GM12878 (cell line): ENCODE measurements around the gene PIK3R3. TPM values are rescaled to one million over a fixed set of nuclear protein-coding genes. Genes with fewer than 3 reads are reported as not detected.

Experiments used
- BMI1 ChIP-seq: fragments of 450-650 bp; IDR thresholded peaks from 2 replicates; pipeline ENCODE4 v1.6.1; 2016; ENCODE audit warnings: mild to moderate bottlenecking, moderate library complexity, borderline replicate concordance
- CBX5 ChIP-seq: sonication (generic); IDR thresholded peaks from 2 replicates; pipeline ENCODE4 v1.6.1; 2016; ENCODE audit warnings: low read depth, moderate library complexity, mild to moderate bottlenecking, inconsistent platforms
- FOXM1 ChIP-seq: IDR thresholded peaks from 2 replicates; pipeline ENCODE4 v1.6.1; 2012; ENCODE audit warnings: low read depth, mild to moderate bottlenecking, inconsistent platforms, low read length, moderate library complexity
- GABPA ChIP-seq: IDR thresholded peaks from 2 replicates; pipeline ENCODE4 v1.6.1; 2014; ENCODE audit warnings: antibody characterized with exemption, low read depth, mild to moderate bottlenecking, inconsistent platforms
- MEF2A ChIP-seq: IDR thresholded peaks from 2 replicates; pipeline ENCODE4 v1.6.1; 2011; ENCODE audit warnings: low read depth, mild to moderate bottlenecking, low read length, moderate library complexity; ENCODE audit not compliant: insufficient read depth
- NRF1 ChIP-seq: conservative IDR thresholded peaks from 2 replicates; pipeline ENCODE4 v1.6.1; 2011; ENCODE audit warnings: mild to moderate bottlenecking, low read depth, low read length, improper control_type of control experiment
- POLR2A ChIP-seq: IDR thresholded peaks from 2 replicates; pipeline ENCODE4 v1.6.1; 2011; ENCODE audit warnings: low read depth, mild to moderate bottlenecking, low read length
- RAD21 ChIP-seq: IDR thresholded peaks from 2 replicates; pipeline ENCODE4 v1.6.1; 2011; ENCODE audit warnings: mild to moderate bottlenecking, low read depth, low read length, moderate library complexity; ENCODE audit not compliant: insufficient read depth
- SRF ChIP-seq, 2 experiments: IDR thresholded peaks; 2 replicates each; pipeline ENCODE4 v1.6.1; 2011; ENCODE audit warnings: low read depth in 2 of 2, low read length in 2 of 2, mild to moderate bottlenecking in 1 of 2, moderate library complexity in 1 of 2
- SUPT20H ChIP-seq: IDR thresholded peaks from 2 replicates; pipeline ENCODE4 v1.6.1; 2011; ENCODE audit warnings: low read depth, mild to moderate bottlenecking, low read length, moderate library complexity, borderline replicate concordance; ENCODE audit not compliant: control insufficient read depth
- ZNF217 ChIP-seq: fragments of 450-650 bp; IDR thresholded peaks from 2 replicates; pipeline ENCODE4 v1.6.1; 2017; ENCODE audit warnings: antibody characterized with exemption, mild to moderate bottlenecking
- ZNF274 ChIP-seq: IDR thresholded peaks from one replicate; pipeline ENCODE4 v1.8.0; 2011; ENCODE audit not compliant: insufficient read length, insufficient read depth
- polyA plus RNA-seq, 11 experiments: library from polyadenylated mRNA; depleted of rRNA in 4 of 11; unstranded in 6 of 11; stranded (reverse) in 5 of 11; fragments of >200 nt; fragmentation: Nextera tagmentation in 4 of 11; fragmentation: Illumina TruSeq in 1 of 11; extraction: Ambion mirVana in 4 of 11; extraction: Trizol in 1 of 11; gene quantifications; 1 replicate in 1 of 11; 2 replicates in 10 of 11; pipeline versions ENCODE4 v1.2.1 to v1.2.3, GENCODE V29; 2011 to 2016; ENCODE audit warnings: inconsistent platforms in 2 of 11, missing spikeins in 2 of 11, low read depth in 1 of 11
- total RNA-seq, 4 experiments: library from RNA; depleted of rRNA in 3 of 4; stranded (reverse); fragments of >200 nt in 3 of 4; fragmentation: Illumina TruSeq in 1 of 4; extraction: Trizol in 1 of 4; gene quantifications; 2 replicates each; pipeline versions ENCODE4 v1.2.1 to v1.2.3, GENCODE V29; 2013 to 2021
- TF ChIP-seq, protein P1 (sequence below): IDR thresholded peaks from 2 replicates; pipeline ENCODE4 v1.6.1; 2011; ENCODE audit warnings: borderline replicate concordance, low read depth, mild to moderate bottlenecking, moderate library complexity, low read length; ENCODE audit not compliant: insufficient read depth, poor library complexity, severe bottlenecking
- TF ChIP-seq, protein P2 (sequence below): IDR thresholded peaks from 2 replicates; pipeline ENCODE4 v1.6.1; 2011; ENCODE audit warnings: low read depth, low read length, improper control_type of control experiment, borderline replicate concordance
- TF ChIP-seq, protein P3 (sequence below): IDR thresholded peaks from 2 replicates; pipeline ENCODE4 v1.6.1; 2011; ENCODE audit warnings: mild to moderate bottlenecking, low read depth, low read length, moderate library complexity; ENCODE audit not compliant: insufficient replicate concordance
- TF ChIP-seq, protein P4 (sequence below): fragments of 450-650 bp; IDR thresholded peaks from 2 replicates; pipeline ENCODE4 v1.6.1; 2018; ENCODE audit warnings: mild to moderate bottlenecking, low read depth, moderate library complexity; ENCODE audit not compliant: partially characterized antibody
- TF ChIP-seq, protein P5 (sequence below): fragments of 450-650 bp; IDR thresholded peaks from 2 replicates; pipeline ENCODE4 v1.6.1; 2017; ENCODE audit warnings: antibody characterized with exemption, mild to moderate bottlenecking, moderate library complexity
- TF ChIP-seq, protein P6 (sequence below): fragments of 450-650 bp; IDR thresholded peaks from 2 replicates; pipeline ENCODE4 v1.6.1; 2016; ENCODE audit warnings: mild to moderate bottlenecking

The PIK3R3 gene
- total and polyA plus RNA-seq, 10 of the 15 experiments (the other 5 are each of a cell fraction or from before 2014, with no cell fraction given), result 4.8 to 27.0 (median 19.8) TPM

DNA sequence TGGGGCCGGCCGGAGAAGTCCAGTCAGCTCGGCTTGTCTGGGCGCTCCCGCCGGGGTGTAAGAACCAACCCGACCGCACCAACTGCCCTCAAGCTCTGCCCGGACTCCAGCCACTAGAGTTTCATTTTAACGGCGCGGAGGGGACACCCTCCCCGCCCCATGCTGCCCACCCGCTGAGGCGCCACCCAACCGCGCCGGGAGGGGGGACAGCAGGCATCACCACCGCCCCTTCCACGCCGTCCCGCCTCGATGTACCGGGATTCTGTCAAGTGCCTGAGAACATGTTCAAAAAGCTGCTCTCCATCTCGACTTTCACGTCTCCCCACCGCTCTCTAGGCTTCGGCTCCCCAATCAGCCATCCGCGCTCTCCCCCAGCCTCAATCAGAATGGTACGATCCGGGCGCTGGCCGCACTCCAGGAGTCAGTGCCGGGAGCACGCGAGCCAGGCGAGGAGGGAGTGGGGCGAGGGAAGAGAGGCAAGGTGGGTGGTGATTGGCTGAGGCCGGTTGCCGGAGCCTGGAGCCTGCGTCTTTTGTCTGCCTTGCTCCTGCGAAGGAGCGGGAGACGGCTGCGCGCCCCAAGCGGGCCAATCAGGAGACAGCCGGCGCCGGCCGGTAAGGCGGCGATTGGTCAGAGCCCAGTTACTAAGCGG is at the start of gene PIK3R3 (continued):
- TF ChIP-seq MEF2A, result no peak
- TF ChIP-seq FOXM1, result no peak; the same call in 1 of the 2 replicates
- no peak for TF ChIP-seq ZNF274
- TF ChIP-seq, protein P1, sequence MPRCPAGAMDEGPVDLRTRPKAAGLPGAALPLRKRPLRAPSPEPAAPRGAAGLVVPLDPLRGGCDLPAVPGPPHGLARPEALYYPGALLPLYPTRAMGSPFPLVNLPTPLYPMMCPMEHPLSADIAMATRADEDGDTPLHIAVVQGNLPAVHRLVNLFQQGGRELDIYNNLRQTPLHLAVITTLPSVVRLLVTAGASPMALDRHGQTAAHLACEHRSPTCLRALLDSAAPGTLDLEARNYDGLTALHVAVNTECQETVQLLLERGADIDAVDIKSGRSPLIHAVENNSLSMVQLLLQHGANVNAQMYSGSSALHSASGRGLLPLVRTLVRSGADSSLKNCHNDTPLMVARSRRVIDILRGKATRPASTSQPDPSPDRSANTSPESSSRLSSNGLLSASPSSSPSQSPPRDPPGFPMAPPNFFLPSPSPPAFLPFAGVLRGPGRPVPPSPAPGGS, result no peak
- TF ChIP-seq RAD21, result no peak
- TF ChIP-seq, protein P2, sequence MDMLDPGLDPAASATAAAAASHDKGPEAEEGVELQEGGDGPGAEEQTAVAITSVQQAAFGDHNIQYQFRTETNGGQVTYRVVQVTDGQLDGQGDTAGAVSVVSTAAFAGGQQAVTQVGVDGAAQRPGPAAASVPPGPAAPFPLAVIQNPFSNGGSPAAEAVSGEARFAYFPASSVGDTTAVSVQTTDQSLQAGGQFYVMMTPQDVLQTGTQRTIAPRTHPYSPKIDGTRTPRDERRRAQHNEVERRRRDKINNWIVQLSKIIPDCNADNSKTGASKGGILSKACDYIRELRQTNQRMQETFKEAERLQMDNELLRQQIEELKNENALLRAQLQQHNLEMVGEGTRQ, result no peak
- TF ChIP-seq, protein P3, sequence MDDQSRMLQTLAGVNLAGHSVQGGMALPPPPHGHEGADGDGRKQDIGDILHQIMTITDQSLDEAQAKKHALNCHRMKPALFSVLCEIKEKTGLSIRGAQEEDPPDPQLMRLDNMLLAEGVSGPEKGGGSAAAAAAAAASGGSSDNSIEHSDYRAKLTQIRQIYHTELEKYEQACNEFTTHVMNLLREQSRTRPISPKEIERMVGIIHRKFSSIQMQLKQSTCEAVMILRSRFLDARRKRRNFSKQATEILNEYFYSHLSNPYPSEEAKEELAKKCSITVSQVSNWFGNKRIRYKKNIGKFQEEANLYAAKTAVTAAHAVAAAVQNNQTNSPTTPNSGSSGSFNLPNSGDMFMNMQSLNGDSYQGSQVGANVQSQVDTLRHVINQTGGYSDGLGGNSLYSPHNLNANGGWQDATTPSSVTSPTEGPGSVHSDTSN, result no peak
- TF ChIP-seq POLR2A, result peak; percentile 99
- TF ChIP-seq GABPA, result no peak
- TF ChIP-seq, protein P4, sequence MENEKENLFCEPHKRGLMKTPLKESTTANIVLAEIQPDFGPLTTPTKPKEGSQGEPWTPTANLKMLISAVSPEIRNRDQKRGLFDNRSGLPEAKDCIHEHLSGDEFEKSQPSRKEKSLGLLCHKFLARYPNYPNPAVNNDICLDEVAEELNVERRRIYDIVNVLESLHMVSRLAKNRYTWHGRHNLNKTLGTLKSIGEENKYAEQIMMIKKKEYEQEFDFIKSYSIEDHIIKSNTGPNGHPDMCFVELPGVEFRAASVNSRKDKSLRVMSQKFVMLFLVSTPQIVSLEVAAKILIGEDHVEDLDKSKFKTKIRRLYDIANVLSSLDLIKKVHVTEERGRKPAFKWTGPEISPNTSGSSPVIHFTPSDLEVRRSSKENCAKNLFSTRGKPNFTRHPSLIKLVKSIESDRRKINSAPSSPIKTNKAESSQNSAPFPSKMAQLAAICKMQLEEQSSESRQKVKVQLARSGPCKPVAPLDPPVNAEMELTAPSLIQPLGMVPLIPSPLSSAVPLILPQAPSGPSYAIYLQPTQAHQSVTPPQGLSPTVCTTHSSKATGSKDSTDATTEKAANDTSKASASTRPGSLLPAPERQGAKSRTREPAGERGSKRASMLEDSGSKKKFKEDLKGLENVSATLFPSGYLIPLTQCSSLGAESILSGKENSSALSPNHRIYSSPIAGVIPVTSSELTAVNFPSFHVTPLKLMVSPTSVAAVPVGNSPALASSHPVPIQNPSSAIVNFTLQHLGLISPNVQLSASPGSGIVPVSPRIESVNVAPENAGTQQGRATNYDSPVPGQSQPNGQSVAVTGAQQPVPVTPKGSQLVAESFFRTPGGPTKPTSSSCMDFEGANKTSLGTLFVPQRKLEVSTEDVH, result no peak
- TF ChIP-seq ZNF217, result no peak
- no peak for TF ChIP-seq SUPT20H
- TF ChIP-seq CBX5, result no peak; the same call in 1 of the 2 replicates
- no peak for TF ChIP-seq SRF (IDR thresholded peaks at IDR 0.05; ENCODE audit: low read depth in 2 of 2, low read length in 2 of 2)
- TF ChIP-seq BMI1, result no peak
- TF ChIP-seq, protein P5, sequence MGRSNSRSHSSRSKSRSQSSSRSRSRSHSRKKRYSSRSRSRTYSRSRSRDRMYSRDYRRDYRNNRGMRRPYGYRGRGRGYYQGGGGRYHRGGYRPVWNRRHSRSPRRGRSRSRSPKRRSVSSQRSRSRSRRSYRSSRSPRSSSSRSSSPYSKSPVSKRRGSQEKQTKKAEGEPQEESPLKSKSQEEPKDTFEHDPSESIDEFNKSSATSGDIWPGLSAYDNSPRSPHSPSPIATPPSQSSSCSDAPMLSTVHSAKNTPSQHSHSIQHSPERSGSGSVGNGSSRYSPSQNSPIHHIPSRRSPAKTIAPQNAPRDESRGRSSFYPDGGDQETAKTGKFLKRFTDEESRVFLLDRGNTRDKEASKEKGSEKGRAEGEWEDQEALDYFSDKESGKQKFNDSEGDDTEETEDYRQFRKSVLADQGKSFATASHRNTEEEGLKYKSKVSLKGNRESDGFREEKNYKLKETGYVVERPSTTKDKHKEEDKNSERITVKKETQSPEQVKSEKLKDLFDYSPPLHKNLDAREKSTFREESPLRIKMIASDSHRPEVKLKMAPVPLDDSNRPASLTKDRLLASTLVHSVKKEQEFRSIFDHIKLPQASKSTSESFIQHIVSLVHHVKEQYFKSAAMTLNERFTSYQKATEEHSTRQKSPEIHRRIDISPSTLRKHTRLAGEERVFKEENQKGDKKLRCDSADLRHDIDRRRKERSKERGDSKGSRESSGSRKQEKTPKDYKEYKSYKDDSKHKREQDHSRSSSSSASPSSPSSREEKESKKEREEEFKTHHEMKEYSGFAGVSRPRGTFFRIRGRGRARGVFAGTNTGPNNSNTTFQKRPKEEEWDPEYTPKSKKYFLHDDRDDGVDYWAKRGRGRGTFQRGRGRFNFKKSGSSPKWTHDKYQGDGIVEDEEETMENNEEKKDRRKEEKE, result peak; percentile 99
- TF ChIP-seq, protein P6, sequence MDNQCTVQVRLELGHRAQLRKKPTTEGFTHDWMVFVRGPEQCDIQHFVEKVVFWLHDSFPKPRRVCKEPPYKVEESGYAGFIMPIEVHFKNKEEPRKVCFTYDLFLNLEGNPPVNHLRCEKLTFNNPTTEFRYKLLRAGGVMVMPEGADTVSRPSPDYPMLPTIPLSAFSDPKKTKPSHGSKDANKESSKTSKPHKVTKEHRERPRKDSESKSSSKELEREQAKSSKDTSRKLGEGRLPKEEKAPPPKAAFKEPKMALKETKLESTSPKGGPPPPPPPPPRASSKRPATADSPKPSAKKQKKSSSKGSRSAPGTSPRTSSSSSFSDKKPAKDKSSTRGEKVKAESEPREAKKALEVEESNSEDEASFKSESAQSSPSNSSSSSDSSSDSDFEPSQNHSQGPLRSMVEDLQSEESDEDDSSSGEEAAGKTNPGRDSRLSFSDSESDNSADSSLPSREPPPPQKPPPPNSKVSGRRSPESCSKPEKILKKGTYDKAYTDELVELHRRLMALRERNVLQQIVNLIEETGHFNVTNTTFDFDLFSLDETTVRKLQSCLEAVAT, result peak; percentile 96
- peak; percentile 43; the same call in 1 of the 2 replicates for TF ChIP-seq NRF1
